Esophagus squamous epithelium (tissue), 4 donors: Measurements from ENCODE around the gene SIGMAR1.

ENCODE experiments used
- CTCF ChIP-seq, 6 experiments: fragments of 450-650 bp in 4 of 6; fragments of 200-600 bp in 2 of 6; sonication (generic) in 2 of 6; IDR thresholded peaks; one replicate each; pipeline ENCODE4 v1.5.1; 2016 to 2019; ENCODE audit warnings: antibody characterized with exemption in 6 of 6, mild to moderate bottlenecking in 4 of 6, moderate library complexity in 4 of 6
- POLR2A ChIP-seq, 4 donors: fragments of 450-650 bp; IDR thresholded peaks; one replicate each; pipeline ENCODE4 v1.6.1; 2017; ENCODE audit warnings: antibody characterized with exemption in 4 of 4, mild to moderate bottlenecking in 4 of 4, moderate library complexity in 3 of 4

- no peak for TF ChIP-seq CTCF (IDR thresholded peaks at IDR 0.05)
- no peak for TF ChIP-seq POLR2A (IDR thresholded peaks at IDR 0.05)
These were observed 505 bp upstream of the SIGMAR1 start for GRCh38 chr9:34638138-34638445.
